Osteoblast (primary cell): ENCODE results near the gene MAPK8. TPM values are rescaled to one million over a fixed set of nuclear protein-coding genes. Genes with fewer than 3 reads are reported as not detected.

ENCODE experiments used
- DNase-seq: peaks from one replicate; pipeline ENCODE4 v3.0.0; 2011; ENCODE audit warnings: low spot score, mixed read lengths; ENCODE audit not compliant: insufficient read length; ENCODE audit errors: missing footprints
- H2AFZ ChIP-seq: 2 replicates; pipeline ENCODE4 v1.6.0; 2011; ENCODE audit warnings: mild to moderate bottlenecking, low read length
- H3K27ac ChIP-seq: 2 replicates; pipeline ENCODE4 v1.5.1; 2011; ENCODE audit warnings: mild to moderate bottlenecking, low read depth, low read length, moderate library complexity
- H3K27me3 ChIP-seq: 2 replicates; pipeline ENCODE4 v1.6.0; 2012; ENCODE audit warnings: mild to moderate bottlenecking, control low read depth, inconsistent platforms, low read length, moderate library complexity; ENCODE audit not compliant: insufficient read depth
- H3K36me3 ChIP-seq: 2 replicates; pipeline ENCODE4 v1.5.1; 2011; ENCODE audit warnings: mild to moderate bottlenecking, low read length, control low read depth, moderate library complexity; ENCODE audit not compliant: insufficient read depth
- H3K4me1 ChIP-seq: 2 replicates; pipeline ENCODE4 v1.5.1; 2011; ENCODE audit warnings: mild to moderate bottlenecking, low read length, control low read depth, moderate library complexity; ENCODE audit not compliant: insufficient read depth
- H3K4me2 ChIP-seq: 2 replicates; pipeline ENCODE4 v1.6.0; 2011; ENCODE audit warnings: mild to moderate bottlenecking, low read length; ENCODE audit not compliant: insufficient read depth
- H3K4me3 ChIP-seq: fragments of 200-600 bp; sonication (generic); 3 replicates; pipeline ENCODE4 v1.5.1; 2012; ENCODE audit warnings: mild to moderate bottlenecking, low read length, inconsistent platforms; ENCODE audit not compliant: insufficient read depth
- H3K79me2 ChIP-seq: 2 replicates; pipeline ENCODE4 v1.6.0; 2012; ENCODE audit warnings: mild to moderate bottlenecking, low read length, control low read depth, inconsistent platforms; ENCODE audit not compliant: insufficient read depth
- H3K9me3 ChIP-seq: 2 replicates; pipeline ENCODE4 v1.5.1; 2011; ENCODE audit warnings: low read depth, low read length, control low read depth
- H4K20me1 ChIP-seq: 2 replicates; pipeline ENCODE4 v1.6.0; 2012; ENCODE audit warnings: mild to moderate bottlenecking, low read length, control low read depth; ENCODE audit not compliant: insufficient read depth
- CTCF ChIP-seq: IDR thresholded peaks from 2 replicates; pipeline ENCODE4 v1.5.1; 2011; ENCODE audit warnings: mild to moderate bottlenecking, low read depth, low read length, moderate library complexity; ENCODE audit errors: extremely low read depth
- total RNA-seq: library from RNA; depleted of rRNA; stranded (reverse); fragments of >200 nt; gene quantifications from 2 replicates; pipeline ENCODE4 v1.2.3, GENCODE V29; 2012

MAPK8 gene
- total RNA-seq, 1 donor = 55.7 TPM

GRCh38 chr10:48440771-48441170 lies 134.3 kb downstream of the MAPK8 start:
- DNase-seq = peak; percentile 55
- no peaks in the 10 kb centered on the region for H3K27me3 ChIP-seq
- H3K9me3 ChIP-seq = no peaks in the 10 kb centered on the region
- no peak for TF ChIP-seq CTCF
- no peak overlapping the region for H3K4me3 ChIP-seq
- H3K4me2 ChIP-seq = no peak overlapping the region
- peaks cover 23% of the 10 kb centered on the region for H3K4me1 ChIP-seq
- no peak overlapping the region for H3K27ac ChIP-seq
- peaks cover 9% of the 10 kb centered on the region for H4K20me1 ChIP-seq
- no peak overlapping the region for H2AFZ ChIP-seq
- peaks cover 27% of the 10 kb centered on the region for H3K36me3 ChIP-seq
- H3K79me2 ChIP-seq = no peaks in the 10 kb centered on the region

- no peaks in the 10 kb centered on the region for H3K9me3 ChIP-seq
- no peak for TF ChIP-seq CTCF
- no peak overlapping the region for H2AFZ ChIP-seq
- no peak overlapping the region for H3K27ac ChIP-seq
- H4K20me1 ChIP-seq = peaks cover 15% of the 10 kb centered on the region
- no peaks in the 10 kb centered on the region for H3K27me3 ChIP-seq
- no peak overlapping the region for H3K4me2 ChIP-seq
- H3K36me3 ChIP-seq = peaks cover 38% of the 10 kb centered on the region
- H3K4me3 ChIP-seq = no peak overlapping the region
- peaks cover 23% of the 10 kb centered on the region for H3K4me1 ChIP-seq
- H3K79me2 ChIP-seq = peaks cover 11% of the 10 kb centered on the region
- peak; percentile 70 for DNase-seq
Measured at GRCh38 chr10:48442090-48442808, 135.8 kb downstream of the MAPK8 start.

- peaks cover 23% of the 10 kb centered on the region for H3K4me1 ChIP-seq
- no peak overlapping the region for H2AFZ ChIP-seq
- peaks cover 19% of the 10 kb centered on the region for H4K20me1 ChIP-seq
- H3K79me2 ChIP-seq = peaks cover 16% of the 10 kb centered on the region
- H3K4me3 ChIP-seq = no peak overlapping the region
- H3K27ac ChIP-seq = no peak overlapping the region
- no peaks in the 10 kb centered on the region for H3K27me3 ChIP-seq
- no peak for TF ChIP-seq CTCF
- no peak for DNase-seq
- peaks cover 42% of the 10 kb centered on the region for H3K36me3 ChIP-seq
- H3K9me3 ChIP-seq = no peaks in the 10 kb centered on the region
- H3K4me2 ChIP-seq = no peak overlapping the region
Measured at GRCh38 chr10:48442809-48443177, 136.3 kb downstream of the MAPK8 start.

- Histone ChIP-seq H3K36me3 (peaks cover 48% of the 10 kb centered on the region), H4K20me1 (peaks cover 32% of the 10 kb centered on the region), H3K79me2 (peaks cover 30% of the 10 kb centered on the region), H3K4me3 (no peak overlapping the region), H3K4me2 (no peak overlapping the region), H2AFZ (no peak overlapping the region), H3K4me1 (peaks cover 25% of the 10 kb centered on the region), H3K9me3 (no peaks in the 10 kb centered on the region), H3K27ac (no peak overlapping the region), H3K27me3 (no peaks in the 10 kb centered on the region)
- TF ChIP-seq CTCF = peak; percentile 29
- peak; percentile 34 for DNase-seq
Measured at GRCh38 chr10:48444266-48444665, 137.8 kb downstream of the MAPK8 start.
